Activated CD8-positive, alpha-beta memory T cell treated with anti-CD3 and anti-CD28 coated beads for 1 hour (primary cell): ENCODE results near the gene TPSD1.
"Not testable (repeated sequence)": the region's sequence is repeated elsewhere in the genome, so short reads cannot be mapped to it uniquely, and the experiment has no call there.

Experiments used
- DNase-seq, 2 donors: peaks; one replicate each; pipeline ENCODE4 v3.0.0-alpha.2; 2020; ENCODE audit warnings: low read depth in 1 of 2; ENCODE audit errors: extremely low read depth in 1 of 2

Gene TPSD1

DNA sequence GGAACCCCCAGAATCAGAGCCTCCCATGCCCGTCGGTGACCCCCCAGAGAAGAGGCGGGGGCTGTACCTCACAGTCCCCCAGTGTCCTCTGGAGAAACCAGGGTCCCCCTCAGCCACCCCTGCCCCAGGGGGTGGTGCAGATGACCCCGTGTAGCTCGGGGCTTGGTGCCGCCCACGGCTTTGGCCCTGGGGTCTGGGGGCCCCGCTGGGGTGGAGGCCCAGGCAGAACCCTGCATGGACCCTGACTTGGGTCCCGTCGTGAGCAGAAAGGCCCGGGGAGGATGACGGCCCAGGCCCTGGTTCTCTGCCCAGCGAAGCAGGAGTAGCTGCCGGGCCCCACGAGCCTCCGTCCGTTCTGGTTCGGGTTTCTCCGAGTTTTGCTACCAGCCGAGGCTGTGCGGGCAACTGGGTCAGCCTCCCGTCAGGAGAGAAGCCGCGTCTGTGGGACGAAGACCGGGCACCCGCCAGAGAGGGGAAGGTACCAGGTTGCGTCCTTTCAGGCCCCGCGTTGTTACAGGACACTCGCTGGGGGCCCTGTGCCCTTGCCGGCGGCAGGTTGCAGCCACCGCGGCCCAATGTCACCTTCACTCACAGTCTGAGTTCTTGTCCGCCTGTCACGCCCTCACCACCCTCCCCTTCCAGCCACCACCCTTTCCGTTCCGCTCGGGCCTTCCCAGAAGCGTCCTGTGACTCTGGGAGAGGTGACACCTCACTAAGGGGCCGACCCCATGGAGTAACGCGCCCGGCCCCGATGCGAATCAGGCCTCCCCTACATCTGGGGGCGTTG lies 34.8 kb upstream of the TPSD1 start:
- DNase-seq: no peak

DNA sequence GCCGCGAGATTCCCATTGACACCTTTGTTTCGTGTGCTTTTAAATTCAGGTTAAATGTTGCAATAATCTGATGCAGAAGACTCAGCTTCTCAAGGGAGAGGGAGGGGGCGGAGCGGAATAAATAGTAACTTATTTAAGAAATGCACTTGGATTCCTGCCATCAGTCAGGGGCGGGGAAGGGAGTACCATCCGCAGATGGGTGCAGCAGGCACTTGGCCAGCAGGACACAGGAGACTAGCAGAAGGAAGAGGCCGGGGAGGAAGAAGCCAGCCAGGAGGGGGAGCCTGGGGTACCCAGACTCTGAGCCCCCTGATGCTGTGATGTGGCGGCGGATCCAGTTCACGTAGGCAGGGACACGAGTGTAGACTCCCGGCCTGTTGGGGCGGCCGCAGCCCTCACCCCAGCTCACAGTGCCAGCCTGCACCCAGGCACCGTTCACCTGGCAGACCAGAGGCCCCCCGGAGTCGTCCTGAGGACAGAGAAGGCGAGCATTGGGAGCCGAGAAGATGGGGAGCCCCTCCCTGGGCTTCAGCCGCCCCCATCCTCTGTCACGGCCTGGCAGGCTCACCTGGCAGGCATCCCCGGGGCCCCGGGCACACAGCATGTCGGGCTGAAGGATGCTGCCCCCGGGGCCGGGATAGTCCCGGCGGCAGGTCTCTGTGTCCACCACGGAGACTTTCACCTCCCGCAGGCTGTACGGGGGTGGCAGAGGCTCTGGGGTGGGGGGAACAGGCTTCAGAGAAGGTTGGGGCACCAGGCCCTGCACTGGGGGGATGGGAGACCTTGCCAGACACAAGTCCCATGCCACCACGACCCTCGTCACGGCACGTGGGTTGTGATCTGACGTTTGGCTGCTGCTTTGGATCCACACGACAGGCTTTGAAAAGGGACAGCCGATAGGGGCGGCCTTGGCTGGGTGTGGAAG lies 34.0 kb upstream of the TPSD1 start:
- no peak for DNase-seq

DNA sequence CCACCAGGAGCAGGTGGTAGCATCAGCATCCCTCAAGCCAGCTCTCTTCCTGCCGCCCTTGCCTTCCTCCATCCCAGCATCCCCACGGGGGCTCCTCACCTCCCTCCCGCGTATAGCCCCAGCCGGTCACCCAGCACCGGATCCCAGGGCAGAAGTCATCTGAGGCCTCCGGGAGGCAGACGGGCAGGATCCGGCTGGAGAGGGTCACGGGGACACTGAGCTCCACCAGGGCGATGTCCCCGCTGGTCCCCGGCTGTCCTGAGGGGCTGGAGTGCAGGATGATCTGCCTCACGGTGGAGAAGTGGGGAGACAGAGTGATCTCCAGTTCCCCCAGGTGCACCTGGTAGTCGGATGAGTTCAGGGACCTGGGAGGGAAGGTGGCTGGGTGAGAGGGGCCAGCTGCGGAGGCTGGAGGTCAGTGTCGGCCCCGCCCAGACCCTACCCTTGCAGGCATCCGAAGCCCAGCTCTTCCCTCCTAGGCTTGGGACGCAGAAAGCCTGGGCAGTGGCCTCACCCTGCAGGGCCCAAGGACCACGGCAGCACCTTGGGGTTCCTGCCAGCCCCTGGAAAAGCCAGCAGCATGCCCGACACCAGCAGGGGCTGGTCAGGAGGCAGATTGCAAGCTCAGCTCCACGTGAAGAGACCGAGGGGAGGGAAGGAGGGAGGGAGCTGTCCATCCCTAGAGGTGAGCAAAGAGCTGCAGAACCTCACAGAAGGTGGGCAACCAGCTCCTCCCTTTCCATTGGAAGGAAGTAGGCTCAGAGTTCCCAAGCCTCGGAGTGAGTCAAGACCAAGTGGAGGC lies 33.1 kb upstream of the TPSD1 start:
- DNase-seq: no peak

DNA sequence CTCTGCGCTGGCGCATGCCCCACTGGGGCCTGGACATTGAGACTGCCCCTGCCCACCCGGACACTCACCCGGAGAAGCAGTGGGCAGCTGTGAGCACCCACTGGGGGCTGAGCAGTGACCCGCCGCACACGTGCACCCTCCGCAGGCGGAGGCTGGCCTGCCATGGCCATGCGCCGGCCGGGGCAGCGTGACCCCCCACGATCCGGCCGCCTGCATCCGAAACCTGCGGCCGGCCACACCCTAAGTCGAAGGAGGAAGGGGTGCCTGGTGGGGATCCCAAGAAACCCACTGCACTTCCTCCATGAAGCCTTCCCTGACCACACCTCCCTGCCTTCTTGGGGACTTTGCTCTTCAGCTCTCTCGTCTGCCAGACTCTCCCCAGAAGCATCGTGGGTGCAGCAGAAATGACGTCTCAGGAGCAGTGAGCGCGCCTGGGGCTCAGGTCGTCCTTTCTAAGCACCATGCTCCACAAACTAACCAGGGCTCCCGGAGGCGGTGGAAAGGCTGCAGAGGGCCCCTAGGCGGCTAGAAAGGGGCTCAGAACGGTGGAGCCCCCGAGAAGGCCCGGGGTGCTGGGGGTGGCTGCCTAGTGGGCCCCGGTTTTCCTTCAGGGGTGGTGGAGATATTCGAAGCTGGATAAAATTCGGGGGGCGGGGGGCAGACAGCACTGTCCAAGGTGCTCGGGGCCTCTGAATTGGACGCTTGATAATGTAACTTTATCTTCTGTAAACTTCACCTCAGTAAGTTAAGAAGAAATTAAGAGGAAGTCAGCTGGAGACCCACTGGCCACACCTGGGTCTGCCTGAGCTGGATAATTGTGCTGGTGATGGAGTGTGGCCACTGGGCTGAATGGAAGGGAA lies 32.3 kb upstream of the TPSD1 start:
- no peak for DNase-seq

DNA sequence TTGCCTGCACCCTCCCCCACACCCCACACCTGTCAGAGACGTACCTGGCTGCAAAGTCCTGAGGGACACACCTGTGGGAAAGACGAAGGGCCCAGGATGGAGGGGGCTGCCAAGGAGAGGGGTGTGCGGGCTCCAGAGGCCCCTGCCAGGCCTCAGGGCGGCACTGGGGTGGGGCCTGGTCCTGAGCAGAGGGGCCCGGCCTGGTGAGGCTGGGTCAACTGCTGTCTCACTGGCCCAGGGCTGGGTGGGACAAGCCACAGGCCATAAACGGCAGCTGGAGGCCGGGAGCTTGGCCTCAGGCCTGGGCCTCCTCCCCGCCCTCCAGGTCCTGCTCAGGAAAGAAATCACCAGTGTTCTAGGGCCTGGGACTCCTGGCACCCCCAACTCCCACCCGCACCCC lies 31.3 kb upstream of the TPSD1 start:
- no peak for DNase-seq

DNA sequence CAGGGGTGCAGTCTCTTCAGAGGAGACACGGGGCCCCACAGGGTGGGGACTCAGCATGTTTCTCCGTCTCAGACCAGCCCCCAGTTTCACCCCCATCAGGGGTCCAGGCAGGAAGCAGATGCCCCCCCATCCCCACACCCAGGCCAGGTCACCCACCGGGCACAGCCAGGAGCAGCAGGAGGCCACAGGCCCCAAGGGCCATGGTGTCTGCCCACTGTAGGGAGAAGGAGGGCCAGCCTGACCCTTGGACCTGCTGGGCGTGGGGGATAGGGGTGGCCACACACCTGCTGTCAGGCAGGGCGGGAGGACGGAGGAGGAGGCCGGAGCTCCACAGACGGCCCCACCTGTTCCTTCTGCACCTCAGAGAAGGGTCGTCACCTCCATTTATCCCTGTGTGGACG lies 30.8 kb upstream of the TPSD1 start, which contains the start of gene TPSG1:
TSS of gene TPSG1 (minus strand) at position 218 of the 401 bp plus-strand sequence. CDS start at position 202, 16 bp downstream.
- no peak for DNase-seq

DNA sequence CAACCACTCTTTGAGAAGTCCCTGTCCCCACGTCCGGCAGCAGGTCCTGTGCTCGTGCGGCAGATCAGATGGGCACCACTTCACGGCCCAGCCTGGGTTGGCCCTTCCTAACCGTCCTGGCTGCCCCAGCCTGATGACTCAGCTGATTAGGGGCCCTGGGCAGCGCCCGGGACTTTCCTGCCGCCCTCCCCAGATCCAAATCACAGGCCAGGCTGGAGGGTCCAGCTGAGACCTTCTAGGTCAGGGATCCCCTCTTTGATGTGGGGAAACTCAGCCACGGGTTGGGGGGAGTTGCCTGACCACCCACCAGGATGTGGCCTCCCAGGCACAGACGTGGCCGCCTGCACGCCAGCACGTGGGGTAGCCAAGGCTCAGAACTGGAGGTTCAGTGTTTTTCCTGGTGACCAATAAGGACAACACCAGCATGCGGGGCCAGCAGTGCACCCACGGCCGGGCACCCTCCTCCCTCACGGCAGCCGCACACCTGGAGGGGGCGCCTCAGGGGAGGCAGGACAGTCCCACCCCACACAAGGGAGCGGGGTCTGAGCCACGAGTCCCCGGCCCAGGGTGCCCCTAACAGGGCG lies 30.0 kb upstream of the TPSD1 start:
- not testable (repeated sequence) for DNase-seq

DNA sequence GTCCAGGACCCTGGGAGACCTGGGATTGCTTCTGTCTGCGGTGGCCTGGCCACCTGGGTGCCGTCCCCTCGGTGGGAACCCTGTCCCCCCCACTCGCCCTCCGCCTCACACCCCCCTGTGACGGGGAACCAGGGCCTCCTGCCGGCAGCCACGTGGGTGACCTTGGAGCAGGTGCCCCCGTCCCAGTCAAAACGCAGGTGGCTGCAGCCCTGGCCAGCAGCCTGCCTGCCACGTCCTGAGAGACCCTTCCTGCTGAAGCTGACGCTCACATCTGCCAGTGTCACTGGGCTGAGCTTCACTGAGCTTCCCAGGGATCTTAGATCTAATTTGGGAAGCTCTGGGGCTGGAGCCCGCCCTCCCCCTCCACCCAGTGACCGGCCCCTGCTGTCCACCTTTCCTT lies 29.2 kb upstream of the TPSD1 start:
- DNase-seq: not testable (repeated sequence)

DNA sequence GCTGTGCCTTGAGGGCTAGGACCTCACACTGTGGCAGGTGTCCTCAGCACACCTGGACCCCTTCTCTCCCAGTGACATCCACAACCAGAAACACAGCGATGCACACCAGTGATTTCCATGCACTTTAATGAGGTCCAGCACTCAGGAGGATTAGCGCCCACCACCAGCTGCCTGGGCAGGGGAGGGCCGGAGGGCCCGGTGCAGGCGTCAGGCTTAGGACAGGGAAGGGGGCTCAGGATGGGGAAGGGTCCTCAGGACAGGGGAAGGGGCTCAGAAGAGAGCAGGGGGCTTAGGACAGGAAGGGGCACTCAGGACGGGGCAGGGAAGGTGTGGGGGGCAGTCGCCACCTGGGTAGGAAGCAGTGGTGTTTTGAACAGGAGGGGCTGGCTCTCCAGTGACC lies 27.6 kb upstream of the TPSD1 start:
- DNase-seq: not testable (repeated sequence)

DNA sequence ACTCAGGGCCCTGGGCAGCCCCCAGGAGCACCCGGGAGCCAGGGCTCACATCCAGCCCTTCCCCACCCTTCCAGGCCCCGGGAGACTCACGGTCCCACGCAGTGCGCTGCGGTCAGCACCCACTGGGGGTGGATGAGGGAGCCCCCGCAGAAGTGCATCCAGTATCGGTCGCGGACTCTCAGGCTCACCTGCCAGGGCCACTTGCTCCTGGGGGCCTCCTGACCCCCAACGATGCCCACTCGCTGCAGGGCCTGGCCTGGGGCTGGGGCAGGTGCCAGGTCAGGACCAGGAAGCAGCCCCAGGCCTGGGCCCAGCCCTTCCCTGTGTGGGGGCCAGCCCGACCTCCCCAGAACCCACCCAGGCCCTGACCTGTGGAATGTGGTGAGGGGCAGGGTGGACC lies 26.4 kb upstream of the TPSD1 start:
- not testable (repeated sequence) for DNase-seq

DNA sequence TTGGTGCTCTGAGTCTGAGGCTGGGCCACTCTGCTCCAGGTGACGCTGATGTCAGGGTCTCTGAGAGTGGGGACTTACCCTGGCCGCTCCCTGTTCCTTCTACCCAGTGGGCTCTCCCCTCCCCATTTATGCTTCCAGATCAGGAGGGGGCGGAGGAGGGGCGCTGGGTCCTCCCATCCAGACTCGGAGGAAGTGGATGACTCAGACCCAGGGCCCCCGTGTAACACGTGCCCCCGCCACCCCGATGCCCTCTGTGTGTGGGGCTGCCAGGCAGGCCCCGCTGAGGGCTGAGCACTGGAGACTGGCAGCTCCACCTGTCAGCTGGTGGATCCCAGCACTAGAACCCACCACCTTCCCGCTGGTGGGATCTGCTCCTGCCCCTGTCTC lies 25.8 kb upstream of the TPSD1 start, which contains the start of gene TPSB2:
TSS of gene TPSB2 (minus strand) at position 101 of the 387 bp plus-strand sequence. CDS start 233 bp downstream, outside the sequence.
- not testable (repeated sequence) for DNase-seq

DNA sequence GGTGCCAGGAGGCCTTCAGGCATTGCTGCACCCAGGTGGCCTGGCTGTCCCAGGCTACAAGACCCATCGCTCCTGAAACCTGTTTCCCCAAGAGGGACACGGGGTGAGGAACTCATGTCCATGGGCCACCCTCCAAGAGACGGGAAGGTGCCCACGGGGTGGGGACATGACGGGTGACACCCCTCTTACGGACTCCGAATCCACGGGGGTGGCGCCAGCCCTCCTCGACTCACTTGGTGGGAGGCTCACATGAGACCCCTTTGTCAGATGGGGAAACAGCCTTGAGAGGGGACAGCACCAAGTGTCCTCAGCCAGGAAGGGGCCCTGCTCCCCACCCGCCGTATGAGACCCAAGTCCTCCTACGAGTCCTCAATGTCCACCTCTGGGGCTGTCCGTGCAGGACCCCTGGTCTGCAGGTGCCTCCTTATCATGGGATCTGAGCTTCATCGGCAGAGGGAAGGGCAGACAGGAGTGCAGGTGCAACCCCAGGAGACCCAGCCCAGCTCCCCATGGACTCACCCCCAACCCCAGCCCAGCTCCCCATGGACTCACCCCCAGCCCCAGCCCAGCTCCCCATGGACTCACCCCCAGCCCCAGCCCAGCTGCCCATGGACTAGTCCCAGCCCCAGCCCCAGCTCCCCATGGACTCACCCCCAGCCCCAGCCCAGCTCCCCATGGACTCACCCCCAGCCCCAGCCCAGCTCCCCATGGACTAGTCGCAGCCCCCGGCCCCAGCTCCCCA lies 25.2 kb upstream of the TPSD1 start:
- not testable (repeated sequence) for DNase-seq

DNA sequence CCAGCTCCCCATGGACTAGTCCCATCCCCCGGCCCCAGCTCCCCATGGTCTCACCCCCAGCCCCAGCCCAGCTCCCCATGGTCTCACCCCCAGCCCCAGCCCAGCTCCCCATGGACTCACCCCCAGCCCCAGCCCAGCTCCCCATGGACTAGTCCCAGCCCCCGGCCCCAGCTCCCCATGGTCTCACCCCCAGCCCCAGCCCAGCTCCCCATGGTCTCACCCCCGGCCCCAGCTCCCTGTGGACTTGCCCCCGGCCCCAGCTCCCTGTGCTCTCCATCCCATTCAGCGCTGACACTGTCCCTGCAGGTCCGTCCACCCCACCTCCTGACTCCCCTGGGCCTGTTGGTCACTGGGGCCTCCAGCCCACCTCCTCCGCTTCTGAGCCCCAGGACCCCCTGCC lies 24.6 kb upstream of the TPSD1 start:
- not testable (repeated sequence) for DNase-seq

DNA sequence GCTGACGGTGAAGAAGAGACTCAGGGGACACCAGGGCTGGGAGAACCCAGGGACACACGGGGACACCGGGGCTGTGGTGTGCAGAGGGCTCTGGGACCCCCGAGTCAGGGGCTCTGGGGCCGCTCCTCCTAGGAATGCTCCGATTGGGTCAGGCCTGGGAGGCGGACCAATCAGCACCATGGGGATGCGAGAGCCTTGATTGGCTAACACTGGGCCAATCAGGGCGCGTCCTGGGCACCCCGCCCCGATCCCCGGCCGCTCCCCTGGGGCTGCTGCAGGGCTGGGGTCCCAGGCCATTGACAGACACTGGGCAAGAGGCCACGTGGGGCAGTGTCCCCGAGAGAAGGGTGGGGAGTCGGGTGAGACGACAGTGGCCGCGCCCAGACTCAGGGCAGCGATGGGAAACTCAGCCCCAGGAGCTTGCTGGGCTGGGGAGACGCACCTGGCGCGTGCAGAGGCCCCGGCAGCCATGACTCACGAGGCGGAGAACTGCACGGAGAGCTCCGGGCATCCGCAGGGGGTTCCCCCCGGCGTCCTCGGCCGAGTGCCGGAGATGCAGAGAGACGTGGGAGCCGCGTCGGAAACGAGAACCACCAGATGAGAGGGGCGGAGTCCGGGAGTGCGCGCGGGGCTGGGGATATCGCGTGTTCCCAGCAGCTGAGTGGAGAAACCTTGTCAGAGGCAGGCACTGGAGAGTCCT lies 23.7 kb upstream of the TPSD1 start:
- not testable (repeated sequence) for DNase-seq

DNA sequence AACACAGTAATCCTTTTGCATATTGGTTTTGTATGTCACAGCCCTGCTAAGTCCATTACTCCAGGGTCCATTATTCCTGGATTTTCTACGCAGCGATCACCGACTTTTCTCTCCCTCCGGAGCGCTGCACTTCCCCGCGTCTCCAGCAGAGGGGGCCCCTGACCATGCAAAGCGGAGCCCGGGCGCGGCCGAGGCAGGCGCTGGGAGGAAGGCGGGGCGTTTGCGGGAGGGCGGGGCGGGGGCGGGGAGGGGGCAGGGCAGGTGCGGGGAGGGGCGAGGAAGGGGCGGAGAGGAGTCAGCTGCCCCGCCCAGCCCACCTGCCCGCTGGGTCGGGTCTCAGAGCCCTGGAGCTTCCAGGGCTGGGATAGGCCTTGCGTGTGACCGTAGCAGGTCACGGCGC lies 19.2 kb upstream of the TPSD1 start:
- DNase-seq: not testable (repeated sequence)

DNA sequence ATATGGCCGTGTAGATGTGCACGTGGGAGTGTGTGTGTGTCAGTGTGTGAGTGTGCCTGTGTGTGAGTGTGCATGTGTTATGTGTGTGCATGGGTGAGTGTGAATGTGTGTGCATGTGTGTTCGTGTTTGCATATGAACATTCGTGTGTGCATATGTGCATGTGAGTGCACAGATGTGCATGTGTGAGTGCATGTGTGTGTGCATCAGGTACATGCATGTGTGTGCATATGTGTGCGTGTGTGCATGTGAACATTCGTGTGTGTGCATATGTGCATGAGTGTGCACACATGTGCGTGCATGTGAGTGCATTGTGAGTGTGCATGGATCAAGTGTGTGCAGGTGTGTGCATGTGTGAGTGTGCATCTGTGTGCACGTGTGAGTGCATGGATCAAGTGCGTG lies 17.9 kb upstream of the TPSD1 start:
- DNase-seq: no peak

DNA sequence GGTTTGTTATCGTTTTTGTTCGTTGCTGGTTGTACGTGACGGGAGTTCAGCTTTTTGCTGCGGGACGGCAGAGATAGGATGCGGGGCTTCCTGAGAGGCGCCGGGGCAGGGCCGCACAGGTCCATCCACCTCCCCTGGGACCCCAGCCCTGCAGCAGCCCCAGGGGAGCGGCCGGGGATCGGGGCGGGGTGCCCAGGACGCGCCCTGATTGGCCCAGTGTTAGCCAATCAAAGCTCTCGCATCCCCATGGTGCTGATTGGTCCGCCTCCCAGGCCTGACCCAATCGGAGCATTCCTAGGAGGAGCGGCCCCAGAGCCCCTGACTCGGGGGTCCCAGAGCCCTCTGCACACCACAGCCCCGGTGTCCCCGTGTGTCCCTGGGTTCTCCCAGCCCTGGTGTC lies 17.0 kb upstream of the TPSD1 start:
- not testable (repeated sequence) for DNase-seq

DNA sequence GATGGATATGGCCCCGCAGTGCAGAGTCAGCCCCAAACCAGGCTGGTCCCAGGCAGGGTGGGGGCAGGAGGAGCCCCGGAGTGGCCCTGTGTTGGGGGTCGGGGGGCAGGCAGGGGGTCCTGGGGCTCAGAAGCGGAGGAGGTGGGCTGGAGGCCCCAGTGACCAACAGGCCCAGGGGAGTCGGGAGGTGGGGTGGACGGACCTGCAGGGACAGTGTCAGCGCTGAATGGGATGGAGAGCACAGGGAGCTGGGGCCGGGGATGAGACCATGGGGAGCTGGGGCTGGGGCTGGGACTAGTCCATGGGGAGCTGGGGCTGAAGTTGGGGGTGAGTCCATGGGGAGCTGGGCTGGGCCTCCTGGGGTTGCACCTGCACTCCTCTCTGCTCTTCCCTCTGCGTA lies 16.3 kb upstream of the TPSD1 start:
- DNase-seq: not testable (repeated sequence)
